HEK293 (cell line): ENCODE results near the gene IL1A.

Experiments used
- CTCF ChIA-PET: fragments of 350-600 bp; formaldehyde crosslinking; extraction: SDS; loops from one replicate; lab custom pipeline; 2021; ENCODE audit warnings: antibody characterized with exemption; lab: Yijun Ruan, JAX
- POLR2A ChIA-PET: fragments of 300-600 bp; formaldehyde crosslinking; extraction: SDS; loops from one replicate; lab custom pipeline; 2020; ENCODE audit warnings: antibody characterized with exemption, inconsistent platforms; lab: Yijun Ruan, JAX
- H3K27ac ChIP-seq: fragments of 200-500 bp; sonication (Bioruptor generic); 2 replicates; pipeline ENCODE4 v1.5.1; 2014; ENCODE audit warnings: low read depth, low read length, control low read depth, inconsistent platforms; ENCODE audit errors: extremely low read depth
- H3K36me3 ChIP-seq, 2 experiments: fragments of 200-500 bp in 1 of 2; sonication (Bioruptor generic) in 1 of 2; 1 replicate in 1 of 2; 2 replicates in 1 of 2; pipeline ENCODE4 v1.5.1; 2014 to 2017; ENCODE audit warnings: inconsistent platforms in 2 of 2, low read length in 2 of 2; ENCODE audit not compliant: control insufficient read depth in 2 of 2, insufficient read depth in 1 of 2
- H3K4me1 ChIP-seq: fragments of 200-500 bp; sonication (Bioruptor generic); 2 replicates; pipeline ENCODE4 v1.5.1; 2014; ENCODE audit warnings: mild to moderate bottlenecking, low read length, inconsistent platforms; ENCODE audit not compliant: control insufficient read depth, insufficient read depth
- H3K4me3 ChIP-seq: 2 replicates; pipeline ENCODE4 v1.5.1; 2011; ENCODE audit warnings: low read depth, mild to moderate bottlenecking, control low read depth, low read length, moderate library complexity
- H3K9me3 ChIP-seq: fragments of 200-500 bp; sonication (Bioruptor generic); 2 replicates; pipeline ENCODE4 v1.5.1; 2014; ENCODE audit warnings: low read depth, low read length, inconsistent platforms; ENCODE audit not compliant: control insufficient read depth, insufficient read depth
- SETDB1 ChIP-seq: IDR thresholded peaks from one replicate; pipeline ENCODE4 v1.6.1; 2017; ENCODE audit warnings: mild to moderate bottlenecking, low read length, moderate library complexity, mixed read lengths; ENCODE audit not compliant: insufficient read length
- ZNF10 ChIP-seq: fragments of 450-650 bp; formaldehyde crosslinking; IDR thresholded peaks from 2 replicates; pipeline ENCODE4 v1.5.1; 2017; ENCODE audit warnings: missing biosample characterization, missing genetic modification characterization
- ZNF114 ChIP-seq: fragments of 450-650 bp; formaldehyde crosslinking; IDR thresholded peaks from 2 replicates; pipeline ENCODE4 v1.5.0; 2017; ENCODE audit warnings: missing biosample characterization, missing genetic modification characterization
- ZNF24 ChIP-seq: fragments of 450-650 bp; formaldehyde crosslinking; IDR thresholded peaks from 2 replicates; pipeline ENCODE4 v1.5.1; 2016; ENCODE audit warnings: missing biosample characterization, missing genetic modification characterization
- ZNF248 ChIP-seq: fragments of 450-650 bp; formaldehyde crosslinking; IDR thresholded peaks from 2 replicates; pipeline ENCODE4 v1.5.1; 2017; ENCODE audit warnings: missing biosample characterization, missing genetic modification characterization
- ZNF324 ChIP-seq: fragments of 450-650 bp; formaldehyde crosslinking; IDR thresholded peaks from 2 replicates; pipeline ENCODE4 v1.5.1; 2016; ENCODE audit warnings: missing biosample characterization, missing genetic modification characterization
- ZNF416 ChIP-seq: fragments of 450-650 bp; formaldehyde crosslinking; IDR thresholded peaks from 2 replicates; pipeline ENCODE4 v1.5.1; 2016; ENCODE audit warnings: missing biosample characterization, missing genetic modification characterization
- ZNF530 ChIP-seq: fragments of 450-650 bp; formaldehyde crosslinking; IDR thresholded peaks from 2 replicates; pipeline ENCODE4 v1.5.1; 2016; ENCODE audit warnings: low read depth, missing biosample characterization, missing genetic modification characterization
- ZNF571 ChIP-seq: fragments of 450-650 bp; formaldehyde crosslinking; IDR thresholded peaks from 2 replicates; pipeline ENCODE4 v1.5.0; 2017; ENCODE audit warnings: missing biosample characterization, missing genetic modification characterization
- ZNF621 ChIP-seq: fragments of 450-650 bp; formaldehyde crosslinking; IDR thresholded peaks from 2 replicates; pipeline ENCODE4 v1.5.1; 2017; ENCODE audit warnings: missing biosample characterization, missing genetic modification characterization
- ZNF623 ChIP-seq: fragments of 450-650 bp; formaldehyde crosslinking; IDR thresholded peaks from 2 replicates; pipeline ENCODE4 v1.5.1; 2016; ENCODE audit warnings: missing biosample characterization, missing genetic modification characterization
- ZNF677 ChIP-seq: fragments of 450-650 bp; IDR thresholded peaks from 2 replicates; pipeline ENCODE4 v1.5.0; 2018; ENCODE audit warnings: missing biosample characterization, mild to moderate bottlenecking, missing genetic modification characterization, moderate library complexity
- ZNF837 ChIP-seq: fragments of 450-650 bp; formaldehyde crosslinking; IDR thresholded peaks from 2 replicates; pipeline ENCODE4 v1.5.1; 2016; ENCODE audit warnings: missing biosample characterization, missing genetic modification characterization
- ZNF843 ChIP-seq: fragments of 450-650 bp; formaldehyde crosslinking; IDR thresholded peaks from 2 replicates; pipeline ENCODE4 v1.5.1; 2016; ENCODE audit warnings: missing biosample characterization, missing genetic modification characterization
- ZSCAN30 ChIP-seq: fragments of 450-650 bp; IDR thresholded peaks from 2 replicates; pipeline ENCODE4 v1.5.1; 2018; ENCODE audit warnings: missing biosample characterization, mild to moderate bottlenecking, missing genetic modification characterization, moderate library complexity
- TF ChIP-seq, protein P1 (sequence below): fragments of 450-650 bp; formaldehyde crosslinking; IDR thresholded peaks from 2 replicates; pipeline ENCODE4 v1.5.1; 2017; ENCODE audit warnings: missing biosample characterization, missing genetic modification characterization
- TF ChIP-seq, protein P2 (sequence below): fragments of 450-650 bp; formaldehyde crosslinking; IDR thresholded peaks from 2 replicates; pipeline ENCODE4 v1.5.1; 2016; ENCODE audit warnings: missing biosample characterization, missing genetic modification characterization
- TF ChIP-seq, protein P3 (sequence below): fragments of 450-650 bp; formaldehyde crosslinking; IDR thresholded peaks from 2 replicates; pipeline ENCODE4 v1.5.1; 2016; ENCODE audit warnings: missing biosample characterization, missing genetic modification characterization
- TF ChIP-seq, protein P4 (sequence below): fragments of 450-650 bp; formaldehyde crosslinking; IDR thresholded peaks from 2 replicates; pipeline ENCODE4 v1.5.1; 2016; ENCODE audit warnings: missing biosample characterization, missing genetic modification characterization
- TF ChIP-seq, protein P5 (sequence below): fragments of 450-650 bp; formaldehyde crosslinking; IDR thresholded peaks from 2 replicates; pipeline ENCODE4 v1.5.1; 2017; ENCODE audit warnings: missing biosample characterization, missing genetic modification characterization
- TF ChIP-seq, protein P6 (sequence below): fragments of 450-650 bp; formaldehyde crosslinking; IDR thresholded peaks from 2 replicates; pipeline ENCODE4 v1.5.1; 2017; ENCODE audit warnings: missing biosample characterization, mild to moderate bottlenecking, missing genetic modification characterization, moderate library complexity

The IL1A gene

DNA sequence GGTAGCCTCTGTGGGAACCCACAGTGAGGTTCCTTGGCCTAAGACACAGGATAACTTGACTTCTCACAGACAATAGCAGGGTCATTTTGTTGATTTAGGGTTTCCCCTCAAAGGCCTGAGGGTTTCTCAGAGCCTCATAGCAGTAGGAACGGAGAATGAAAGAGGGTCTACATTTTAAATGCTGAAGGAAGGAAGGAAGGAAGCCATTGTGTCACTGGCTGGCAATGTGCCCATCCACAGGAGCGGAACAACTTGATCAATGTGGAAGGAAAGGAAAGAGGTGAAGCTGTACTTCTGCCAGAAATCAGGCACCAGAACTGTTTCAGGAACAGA is 47.2 kb upstream of the IL1A start:
- Histone ChIP-seq H3K36me3 (no peaks in the 10 kb centered on the region), H3K27ac (no peak overlapping the region), H3K9me3 (no peaks in the 10 kb centered on the region), H3K4me1 (peaks cover 6% of the 10 kb centered on the region), H3K4me3 (no peak overlapping the region)
- ChIA-PET POLR2A (no interaction called here), CTCF (no interaction called here)
- TF ChIP-seq ZNF416 (tag by site-specific recombination) (no peak), ZSCAN30 (tag by site-specific recombination) (no peak), ZNF10 (tag by site-specific recombination) (no peak), ZNF324 (no peak), ZNF621 (tag by site-specific recombination) (no peak), ZNF837 (tag by site-specific recombination) (no peak), ZNF677 (tag by site-specific recombination) (no peak), ZNF248 (tag by site-specific recombination) (no peak)
- TF ChIP-seq, protein P1, sequence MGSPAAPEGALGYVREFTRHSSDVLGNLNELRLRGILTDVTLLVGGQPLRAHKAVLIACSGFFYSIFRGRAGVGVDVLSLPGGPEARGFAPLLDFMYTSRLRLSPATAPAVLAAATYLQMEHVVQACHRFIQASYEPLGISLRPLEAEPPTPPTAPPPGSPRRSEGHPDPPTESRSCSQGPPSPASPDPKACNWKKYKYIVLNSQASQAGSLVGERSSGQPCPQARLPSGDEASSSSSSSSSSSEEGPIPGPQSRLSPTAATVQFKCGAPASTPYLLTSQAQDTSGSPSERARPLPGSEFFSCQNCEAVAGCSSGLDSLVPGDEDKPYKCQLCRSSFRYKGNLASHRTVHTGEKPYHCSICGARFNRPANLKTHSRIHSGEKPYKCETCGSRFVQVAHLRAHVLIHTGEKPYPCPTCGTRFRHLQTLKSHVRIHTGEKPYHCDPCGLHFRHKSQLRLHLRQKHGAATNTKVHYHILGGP (tag by site-specific recombination) = no peak
- TF ChIP-seq, protein P2, sequence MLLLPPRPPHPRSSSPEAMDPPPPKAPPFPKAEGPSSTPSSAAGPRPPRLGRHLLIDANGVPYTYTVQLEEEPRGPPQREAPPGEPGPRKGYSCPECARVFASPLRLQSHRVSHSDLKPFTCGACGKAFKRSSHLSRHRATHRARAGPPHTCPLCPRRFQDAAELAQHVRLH (tag by site-specific recombination) = no peak
- TF ChIP-seq, protein P3, sequence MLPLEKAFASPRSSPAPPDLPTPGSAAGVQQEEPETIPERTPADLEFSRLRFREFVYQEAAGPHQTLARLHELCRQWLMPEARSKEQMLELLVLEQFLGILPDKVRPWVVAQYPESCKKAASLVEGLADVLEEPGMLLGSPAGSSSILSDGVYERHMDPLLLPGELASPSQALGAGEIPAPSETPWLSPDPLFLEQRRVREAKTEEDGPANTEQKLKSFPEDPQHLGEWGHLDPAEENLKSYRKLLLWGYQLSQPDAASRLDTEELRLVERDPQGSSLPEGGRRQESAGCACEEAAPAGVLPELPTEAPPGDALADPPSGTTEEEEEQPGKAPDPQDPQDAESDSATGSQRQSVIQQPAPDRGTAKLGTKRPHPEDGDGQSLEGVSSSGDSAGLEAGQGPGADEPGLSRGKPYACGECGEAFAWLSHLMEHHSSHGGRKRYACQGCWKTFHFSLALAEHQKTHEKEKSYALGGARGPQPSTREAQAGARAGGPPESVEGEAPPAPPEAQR = no peak
- TF ChIP-seq, protein P4, sequence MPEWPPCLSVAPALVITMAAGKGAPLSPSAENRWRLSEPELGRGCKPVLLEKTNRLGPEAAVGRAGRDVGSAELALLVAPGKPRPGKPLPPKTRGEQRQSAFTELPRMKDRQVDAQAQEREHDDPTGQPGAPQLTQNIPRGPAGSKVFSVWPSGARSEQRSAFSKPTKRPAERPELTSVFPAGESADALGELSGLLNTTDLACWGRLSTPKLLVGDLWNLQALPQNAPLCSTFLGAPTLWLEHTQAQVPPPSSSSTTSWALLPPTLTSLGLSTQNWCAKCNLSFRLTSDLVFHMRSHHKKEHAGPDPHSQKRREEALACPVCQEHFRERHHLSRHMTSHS (tag by site-specific recombination) = no peak

DNA sequence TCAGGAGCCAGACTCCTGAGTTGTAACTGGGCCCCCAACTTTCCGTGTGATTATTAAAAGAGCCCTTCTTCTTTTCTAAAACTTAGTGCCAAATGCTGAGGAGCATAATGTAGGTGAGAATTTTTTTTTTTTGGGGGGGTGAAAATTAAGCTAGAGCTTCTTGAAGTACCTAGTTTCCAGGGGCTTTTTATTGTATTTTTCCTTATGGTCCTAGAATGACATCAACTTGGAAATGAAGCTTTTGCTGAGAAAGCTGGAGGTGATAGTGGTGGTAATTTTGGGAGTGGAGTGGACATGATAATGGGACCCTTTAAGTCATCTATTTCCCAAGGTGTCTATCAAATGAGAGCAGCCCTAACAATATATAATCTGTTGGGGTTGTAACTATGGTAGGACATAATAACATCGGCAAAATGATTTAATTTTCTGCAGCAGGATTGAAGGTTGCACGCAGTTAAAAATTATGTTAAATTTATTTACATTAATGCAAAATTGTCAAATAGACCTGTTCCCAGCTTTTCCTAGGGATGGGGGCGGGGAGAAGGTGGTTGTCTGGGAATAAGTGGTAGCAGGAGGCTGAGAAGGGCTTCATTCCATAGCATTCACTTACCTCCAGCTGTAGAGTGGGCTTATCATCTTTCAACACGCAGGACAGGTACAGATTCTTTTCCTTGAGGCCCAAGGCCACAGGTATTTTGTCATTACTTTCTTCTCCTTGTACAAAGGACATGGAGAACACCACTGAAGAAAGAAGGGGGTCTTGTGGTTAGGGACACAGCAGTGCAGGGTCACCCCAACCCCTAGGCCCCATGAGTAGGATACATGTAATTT is 46.6 kb upstream of the IL1A start:
- Histone ChIP-seq H3K9me3 (no peaks in the 10 kb centered on the region), H3K4me1 (peaks cover 6% of the 10 kb centered on the region), H3K36me3 (no peaks in the 10 kb centered on the region), H3K4me3 (no peak overlapping the region), H3K27ac (no peak overlapping the region)
- ChIA-PET CTCF (interaction anchor here (0.6 kb wide), 1 partner anchor 69 kb away, joined by 7 read pairs; no protein-coding TSS in a partner anchor), POLR2A (no interaction called here)
- no peak for TF ChIP-seq ZNF623

DNA sequence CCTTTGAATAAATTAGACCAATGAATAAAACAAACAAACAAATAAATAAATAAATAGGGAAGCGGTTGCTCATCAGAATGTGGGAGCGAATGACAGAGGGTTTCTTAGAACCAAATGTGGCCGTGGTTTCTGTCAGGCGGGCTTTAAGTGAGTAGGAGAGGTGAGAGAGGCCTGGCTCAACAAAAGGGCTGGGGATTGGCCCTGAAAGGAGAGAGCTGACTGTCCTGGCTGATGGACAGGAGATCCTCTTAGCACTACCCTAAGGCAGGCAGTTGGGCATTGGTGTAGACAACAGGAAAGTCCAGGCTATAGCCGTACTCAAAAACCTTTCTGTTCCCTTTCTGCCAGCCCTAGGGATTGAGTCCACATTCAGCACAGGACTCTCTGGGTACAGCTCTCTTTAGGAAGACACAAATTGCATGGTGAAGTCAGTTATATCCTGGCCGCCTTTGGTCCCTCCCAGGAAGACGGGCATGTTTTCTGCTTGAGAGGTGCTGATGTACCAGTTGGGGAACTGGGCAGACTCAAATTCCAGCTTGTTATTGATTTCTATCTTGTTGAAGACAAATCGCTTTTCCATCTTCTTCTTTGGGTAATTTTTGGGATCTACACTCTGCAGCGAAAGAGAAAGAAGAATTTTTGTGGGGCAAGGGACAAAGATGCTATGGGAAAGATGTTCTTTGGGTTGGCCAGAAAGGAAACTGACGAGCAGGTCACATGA is 45.8 kb upstream of the IL1A start:
- CTCF ChIA-PET = interaction anchor here (0.6 to 1.6 kb wide), 3 partner anchors 68 to 111 kb away, joined by 3 to 7 read pairs (median 4); no protein-coding TSS in a partner anchor
- H3K4me1 ChIP-seq = peaks cover 6% of the 10 kb centered on the region
- H3K9me3 ChIP-seq = no peaks in the 10 kb centered on the region
- POLR2A ChIA-PET = no interaction called here
- no peak overlapping the region for H3K27ac ChIP-seq
- H3K36me3 ChIP-seq = no peaks in the 10 kb centered on the region
- H3K4me3 ChIP-seq = no peak overlapping the region
- TF ChIP-seq ZNF530 (tag by site-specific recombination) (no peak), ZNF621 (tag by site-specific recombination) (no peak), ZNF24 (tag by site-specific recombination) (no peak), ZNF571 (tag by site-specific recombination) (no peak), SETDB1 (no peak), ZNF843 (tag by site-specific recombination) (no peak), ZNF114 (no peak)
- TF ChIP-seq, protein P5, sequence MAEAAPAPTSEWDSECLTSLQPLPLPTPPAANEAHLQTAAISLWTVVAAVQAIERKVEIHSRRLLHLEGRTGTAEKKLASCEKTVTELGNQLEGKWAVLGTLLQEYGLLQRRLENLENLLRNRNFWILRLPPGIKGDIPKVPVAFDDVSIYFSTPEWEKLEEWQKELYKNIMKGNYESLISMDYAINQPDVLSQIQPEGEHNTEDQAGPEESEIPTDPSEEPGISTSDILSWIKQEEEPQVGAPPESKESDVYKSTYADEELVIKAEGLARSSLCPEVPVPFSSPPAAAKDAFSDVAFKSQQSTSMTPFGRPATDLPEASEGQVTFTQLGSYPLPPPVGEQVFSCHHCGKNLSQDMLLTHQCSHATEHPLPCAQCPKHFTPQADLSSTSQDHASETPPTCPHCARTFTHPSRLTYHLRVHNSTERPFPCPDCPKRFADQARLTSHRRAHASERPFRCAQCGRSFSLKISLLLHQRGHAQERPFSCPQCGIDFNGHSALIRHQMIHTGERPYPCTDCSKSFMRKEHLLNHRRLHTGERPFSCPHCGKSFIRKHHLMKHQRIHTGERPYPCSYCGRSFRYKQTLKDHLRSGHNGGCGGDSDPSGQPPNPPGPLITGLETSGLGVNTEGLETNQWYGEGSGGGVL (tag by site-specific recombination) = no peak
- TF ChIP-seq, protein P6, sequence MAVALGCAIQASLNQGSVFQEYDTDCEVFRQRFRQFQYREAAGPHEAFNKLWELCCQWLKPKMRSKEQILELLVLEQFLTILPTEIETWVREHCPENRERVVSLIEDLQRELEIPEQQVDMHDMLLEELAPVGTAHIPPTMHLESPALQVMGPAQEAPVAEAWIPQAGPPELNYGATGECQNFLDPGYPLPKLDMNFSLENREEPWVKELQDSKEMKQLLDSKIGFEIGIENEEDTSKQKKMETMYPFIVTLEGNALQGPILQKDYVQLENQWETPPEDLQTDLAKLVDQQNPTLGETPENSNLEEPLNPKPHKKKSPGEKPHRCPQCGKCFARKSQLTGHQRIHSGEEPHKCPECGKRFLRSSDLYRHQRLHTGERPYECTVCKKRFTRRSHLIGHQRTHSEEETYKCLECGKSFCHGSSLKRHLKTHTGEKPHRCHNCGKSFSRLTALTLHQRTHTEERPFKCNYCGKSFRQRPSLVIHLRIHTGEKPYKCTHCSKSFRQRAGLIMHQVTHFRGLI = no peak
- TF ChIP-seq, protein P4 (tag by site-specific recombination) = no peak
